Lower leg skin (tissue), 3 donors: Measurements from ENCODE around the gene CDK8.

Experiments used
- CTCF ChIP-seq, 3 donors: fragments of 450-650 bp; IDR thresholded peaks; one replicate each; pipeline ENCODE4 v1.5.1; 2016; ENCODE audit warnings: antibody characterized with exemption in 3 of 3, mild to moderate bottlenecking in 3 of 3, moderate library complexity in 2 of 3
- POLR2A ChIP-seq, 2 donors: fragments of 450-650 bp; IDR thresholded peaks; one replicate each; pipeline ENCODE4 v1.6.1; 2016 to 2017; ENCODE audit warnings: antibody characterized with exemption in 2 of 2, mild to moderate bottlenecking in 1 of 2, moderate library complexity in 1 of 2

GRCh38 chr13:26295812-26296211, 41.9 kb downstream of the CDK8 start:
- no peak for TF ChIP-seq CTCF (IDR thresholded peaks at IDR 0.05)
- no peak for TF ChIP-seq POLR2A (IDR thresholded peaks at IDR 0.05)
